Measurements from ENCODE around the gene AP3S2.

DNA sequence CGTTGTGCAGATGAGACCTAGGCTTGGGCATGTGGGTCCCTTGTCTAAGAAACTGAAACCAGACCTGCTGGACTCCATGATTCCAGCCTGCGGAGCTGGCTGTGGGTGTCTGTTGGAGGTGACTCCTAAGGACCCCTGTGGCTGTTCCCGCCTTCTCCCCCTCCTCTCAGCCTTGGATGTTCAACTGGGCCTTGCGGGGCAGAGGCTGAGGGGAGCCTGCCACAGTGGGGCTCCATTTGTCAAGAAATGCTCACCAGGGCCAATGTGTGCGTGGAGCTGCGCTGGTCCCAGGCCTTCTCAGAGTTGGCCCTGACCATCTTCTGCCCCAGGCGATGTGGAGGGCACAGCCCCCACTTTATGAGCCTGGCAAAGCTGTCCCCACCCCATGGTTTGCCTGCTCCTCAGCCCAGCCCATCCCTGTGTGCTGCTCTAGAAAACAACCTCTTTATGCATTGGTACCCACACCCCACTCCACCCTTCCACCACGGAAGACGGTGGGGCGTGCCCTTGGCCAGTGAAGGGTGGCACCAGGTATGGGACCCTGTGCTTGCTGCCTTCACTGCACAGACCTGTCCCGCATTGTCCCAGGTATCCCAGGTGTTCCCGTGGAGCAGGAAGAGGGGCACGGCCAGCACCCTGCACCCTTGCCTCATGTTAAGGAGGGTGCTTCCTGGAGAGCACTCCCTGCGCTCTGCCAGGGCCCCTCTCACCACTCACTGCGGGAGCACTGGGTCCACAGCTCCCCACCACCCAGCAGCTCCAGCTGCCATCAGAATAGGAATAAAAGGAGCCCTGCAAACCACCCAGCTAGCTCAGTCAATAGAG lies 109.7 kb downstream of the AP3S2 start:
- TF ChIP-seq, protein P1, sequence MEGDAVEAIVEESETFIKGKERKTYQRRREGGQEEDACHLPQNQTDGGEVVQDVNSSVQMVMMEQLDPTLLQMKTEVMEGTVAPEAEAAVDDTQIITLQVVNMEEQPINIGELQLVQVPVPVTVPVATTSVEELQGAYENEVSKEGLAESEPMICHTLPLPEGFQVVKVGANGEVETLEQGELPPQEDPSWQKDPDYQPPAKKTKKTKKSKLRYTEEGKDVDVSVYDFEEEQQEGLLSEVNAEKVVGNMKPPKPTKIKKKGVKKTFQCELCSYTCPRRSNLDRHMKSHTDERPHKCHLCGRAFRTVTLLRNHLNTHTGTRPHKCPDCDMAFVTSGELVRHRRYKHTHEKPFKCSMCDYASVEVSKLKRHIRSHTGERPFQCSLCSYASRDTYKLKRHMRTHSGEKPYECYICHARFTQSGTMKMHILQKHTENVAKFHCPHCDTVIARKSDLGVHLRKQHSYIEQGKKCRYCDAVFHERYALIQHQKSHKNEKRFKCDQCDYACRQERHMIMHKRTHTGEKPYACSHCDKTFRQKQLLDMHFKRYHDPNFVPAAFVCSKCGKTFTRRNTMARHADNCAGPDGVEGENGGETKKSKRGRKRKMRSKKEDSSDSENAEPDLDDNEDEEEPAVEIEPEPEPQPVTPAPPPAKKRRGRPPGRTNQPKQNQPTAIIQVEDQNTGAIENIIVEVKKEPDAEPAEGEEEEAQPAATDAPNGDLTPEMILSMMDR (conservative IDR thresholded peaks at IDR 0.05; ENCODE audit: low read depth in 2 of 2) = peak in 1 of 2 experiments; percentile 21; a peak in 1 of 4 replicates
- no peak for TF ChIP-seq POLR2AphosphoS5 (IDR thresholded peaks at IDR 0.05; ENCODE audit: low read depth)
- no peak for TF ChIP-seq CREB1 (CRISPR knock-in tag; IDR thresholded peaks at IDR 0.05; ENCODE audit: low read depth)
- no peak for TF ChIP-seq EZH2 (IDR thresholded peaks at IDR 0.05; ENCODE audit: low read depth, unreplicated experiment)
- TF ChIP-seq, protein P2, sequence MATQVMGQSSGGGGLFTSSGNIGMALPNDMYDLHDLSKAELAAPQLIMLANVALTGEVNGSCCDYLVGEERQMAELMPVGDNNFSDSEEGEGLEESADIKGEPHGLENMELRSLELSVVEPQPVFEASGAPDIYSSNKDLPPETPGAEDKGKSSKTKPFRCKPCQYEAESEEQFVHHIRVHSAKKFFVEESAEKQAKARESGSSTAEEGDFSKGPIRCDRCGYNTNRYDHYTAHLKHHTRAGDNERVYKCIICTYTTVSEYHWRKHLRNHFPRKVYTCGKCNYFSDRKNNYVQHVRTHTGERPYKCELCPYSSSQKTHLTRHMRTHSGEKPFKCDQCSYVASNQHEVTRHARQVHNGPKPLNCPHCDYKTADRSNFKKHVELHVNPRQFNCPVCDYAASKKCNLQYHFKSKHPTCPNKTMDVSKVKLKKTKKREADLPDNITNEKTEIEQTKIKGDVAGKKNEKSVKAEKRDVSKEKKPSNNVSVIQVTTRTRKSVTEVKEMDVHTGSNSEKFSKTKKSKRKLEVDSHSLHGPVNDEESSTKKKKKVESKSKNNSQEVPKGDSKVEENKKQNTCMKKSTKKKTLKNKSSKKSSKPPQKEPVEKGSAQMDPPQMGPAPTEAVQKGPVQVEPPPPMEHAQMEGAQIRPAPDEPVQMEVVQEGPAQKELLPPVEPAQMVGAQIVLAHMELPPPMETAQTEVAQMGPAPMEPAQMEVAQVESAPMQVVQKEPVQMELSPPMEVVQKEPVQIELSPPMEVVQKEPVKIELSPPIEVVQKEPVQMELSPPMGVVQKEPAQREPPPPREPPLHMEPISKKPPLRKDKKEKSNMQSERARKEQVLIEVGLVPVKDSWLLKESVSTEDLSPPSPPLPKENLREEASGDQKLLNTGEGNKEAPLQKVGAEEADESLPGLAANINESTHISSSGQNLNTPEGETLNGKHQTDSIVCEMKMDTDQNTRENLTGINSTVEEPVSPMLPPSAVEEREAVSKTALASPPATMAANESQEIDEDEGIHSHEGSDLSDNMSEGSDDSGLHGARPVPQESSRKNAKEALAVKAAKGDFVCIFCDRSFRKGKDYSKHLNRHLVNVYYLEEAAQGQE (IDR thresholded peaks at IDR 0.05; ENCODE audit: unreplicated experiment) = no peak
- TF ChIP-seq JUNB (IDR thresholded peaks at IDR 0.05; ENCODE audit: unreplicated experiment) = no peak
- TF ChIP-seq, protein P3, sequence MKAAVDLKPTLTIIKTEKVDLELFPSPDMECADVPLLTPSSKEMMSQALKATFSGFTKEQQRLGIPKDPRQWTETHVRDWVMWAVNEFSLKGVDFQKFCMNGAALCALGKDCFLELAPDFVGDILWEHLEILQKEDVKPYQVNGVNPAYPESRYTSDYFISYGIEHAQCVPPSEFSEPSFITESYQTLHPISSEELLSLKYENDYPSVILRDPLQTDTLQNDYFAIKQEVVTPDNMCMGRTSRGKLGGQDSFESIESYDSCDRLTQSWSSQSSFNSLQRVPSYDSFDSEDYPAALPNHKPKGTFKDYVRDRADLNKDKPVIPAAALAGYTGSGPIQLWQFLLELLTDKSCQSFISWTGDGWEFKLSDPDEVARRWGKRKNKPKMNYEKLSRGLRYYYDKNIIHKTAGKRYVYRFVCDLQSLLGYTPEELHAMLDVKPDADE (IDR thresholded peaks at IDR 0.05) = no peak
- TF ChIP-seq EZH2phosphoT487 (IDR thresholded peaks at IDR 0.05; ENCODE audit: unreplicated experiment) = no peak

Measured in GM23338 (cell line).